Retina (tissue), 1 donor: ENCODE results near the gene SESN3.
"Not testable (repeated sequence)": the region's sequence is repeated elsewhere in the genome, so short reads cannot be mapped to it uniquely, and the experiment has no call there.

Source experiments
- DNase-seq: peaks from one replicate; pipeline ENCODE4 v3.0.0-alpha.2; 2016

SESN3 gene

DNA sequence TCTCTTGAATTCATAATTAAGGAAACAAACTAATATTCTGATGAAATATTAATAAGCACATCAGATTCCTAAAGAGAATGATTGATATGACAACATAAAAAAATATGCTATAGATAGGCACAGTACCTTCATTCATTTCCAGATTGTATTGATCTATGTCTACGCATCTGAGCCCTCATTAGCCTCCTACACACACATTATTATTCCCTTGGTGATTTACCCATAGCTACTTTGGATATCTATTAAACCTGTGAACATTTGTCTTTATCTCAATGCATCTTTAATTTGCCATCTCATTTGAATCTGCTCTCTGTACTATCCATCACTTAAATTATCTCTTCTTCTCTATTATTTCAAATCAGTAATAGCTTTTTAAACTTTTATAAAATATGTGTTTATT is 18.4 kb downstream of the SESN3 start:
- DNase-seq: no peak

DNA sequence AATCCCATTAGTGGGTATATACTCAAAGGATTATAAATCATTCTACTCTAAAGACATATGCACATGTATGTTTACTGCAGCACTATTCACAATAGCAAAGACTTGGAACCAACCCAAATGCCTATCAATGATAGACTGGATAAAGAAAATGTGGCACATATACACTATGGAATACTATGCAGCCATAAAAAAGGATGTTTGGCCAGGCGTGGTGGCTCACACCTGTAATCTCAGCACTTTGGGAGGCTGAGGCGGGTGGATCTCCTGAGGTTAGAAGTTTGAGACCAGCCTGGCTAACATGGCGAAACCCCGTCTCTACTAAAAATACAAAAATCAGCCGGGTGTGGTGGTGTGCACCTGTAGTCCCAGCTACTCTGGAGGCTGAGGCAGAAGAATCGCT is 21.5 kb downstream of the SESN3 start:
- DNase-seq: not testable (repeated sequence)

DNA sequence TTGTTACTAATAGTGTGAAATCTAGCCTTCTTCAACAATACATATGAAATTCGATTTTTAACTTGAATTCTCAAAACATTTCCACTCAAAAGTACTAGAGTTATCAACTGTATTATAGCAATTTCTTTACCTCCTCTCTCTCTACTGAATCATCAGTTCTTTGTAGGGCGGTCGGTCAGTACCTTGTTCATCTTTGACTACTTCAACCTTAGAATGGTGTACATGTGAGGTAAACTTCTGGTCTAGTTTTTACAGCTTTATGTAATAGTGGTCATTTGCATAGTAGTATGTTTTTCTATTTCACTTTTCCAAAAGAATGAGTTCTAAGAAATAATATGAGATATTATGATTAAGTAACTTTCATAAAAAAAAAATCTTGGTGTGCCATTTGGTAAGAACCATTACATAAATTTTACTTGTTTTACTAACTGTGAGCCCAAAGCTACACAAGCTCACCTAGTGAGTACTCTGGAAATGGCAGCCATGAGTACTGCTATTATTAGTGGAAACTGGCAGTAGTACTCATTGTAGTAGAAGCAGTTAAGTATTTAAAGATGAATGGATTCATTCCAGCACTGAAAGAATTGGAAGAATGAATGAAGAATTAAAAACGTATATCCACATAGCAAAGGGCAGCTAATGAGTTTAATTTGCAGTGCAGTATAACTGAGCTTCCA is 30.1 kb downstream of the SESN3 start:
- DNase-seq: no peak

DNA sequence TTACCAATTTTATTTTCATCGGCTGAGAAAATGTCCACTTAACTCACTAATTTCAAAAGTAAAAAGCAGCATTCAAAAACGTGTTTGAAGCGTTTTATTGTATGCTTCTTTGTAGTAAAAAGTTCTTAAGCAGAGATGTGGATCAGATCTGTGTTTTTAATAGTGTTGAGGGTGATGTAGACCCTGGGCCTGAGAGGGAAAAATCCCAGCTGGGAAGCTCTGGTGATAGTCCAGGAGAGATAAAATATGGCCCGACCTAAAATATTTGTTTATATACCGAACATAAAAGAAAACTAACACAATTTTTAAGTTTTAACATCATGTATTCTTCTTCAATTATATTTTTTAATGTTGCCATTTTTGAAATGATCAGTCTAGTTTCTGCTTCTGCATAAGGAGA is 35.2 kb downstream of the SESN3 start:
- no peak for DNase-seq

DNA sequence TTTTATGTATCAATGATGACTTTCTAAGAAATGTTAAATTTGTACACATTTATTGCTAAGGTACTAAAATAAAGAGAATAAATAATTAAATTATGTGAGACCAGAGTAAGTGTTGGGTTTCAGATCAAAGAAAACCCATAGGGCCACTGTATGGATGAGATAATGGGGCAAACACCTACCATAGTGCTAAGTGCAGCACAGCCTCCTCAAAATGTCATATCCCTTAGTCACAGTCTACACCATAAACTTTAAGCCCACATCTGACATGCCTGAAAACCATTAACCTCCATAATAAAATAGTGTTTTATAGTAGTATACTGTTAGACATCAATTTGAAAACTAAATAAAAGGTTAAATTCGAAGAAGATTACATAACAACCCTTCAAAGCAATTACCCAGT is 37.5 kb downstream of the SESN3 start:
- no peak for DNase-seq

DNA sequence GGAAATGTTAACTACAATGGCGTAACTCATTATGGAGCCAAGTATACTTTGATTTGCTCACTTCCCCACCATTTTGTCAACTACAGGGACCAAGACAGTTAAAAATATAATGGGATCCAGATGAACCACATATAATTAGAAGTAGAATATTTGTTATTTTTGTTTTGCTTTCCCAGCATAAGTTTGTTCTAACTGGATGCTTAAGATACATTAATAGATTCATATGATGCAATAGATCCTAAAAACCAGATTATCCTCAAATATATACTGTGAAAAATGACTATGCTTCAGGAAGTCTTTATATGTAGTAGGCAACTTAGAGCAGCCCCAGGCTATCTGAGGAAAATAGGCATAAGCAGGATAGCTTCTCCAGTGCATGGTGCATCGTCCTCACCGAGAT is 38.3 kb downstream of the SESN3 start:
- DNase-seq: no peak

DNA sequence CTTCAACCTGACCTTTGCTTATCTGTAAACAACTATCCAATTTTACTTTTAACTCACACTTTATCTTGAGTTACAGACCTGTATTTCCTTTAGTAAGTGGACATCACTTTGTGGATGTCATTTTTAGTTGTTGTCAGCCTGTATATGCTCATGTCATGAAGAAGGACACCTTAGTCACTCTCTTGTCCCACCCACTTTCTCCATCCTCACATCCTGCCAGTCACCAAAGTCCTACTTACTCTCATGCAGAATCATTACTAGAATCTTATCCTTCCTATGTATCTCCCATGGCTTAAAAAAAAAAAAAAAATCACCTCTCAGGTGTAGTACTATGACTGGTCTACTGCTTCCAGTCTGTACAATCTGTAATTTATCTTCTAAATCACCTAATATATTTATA is 43.3 kb downstream of the SESN3 start:
- no peak for DNase-seq

DNA sequence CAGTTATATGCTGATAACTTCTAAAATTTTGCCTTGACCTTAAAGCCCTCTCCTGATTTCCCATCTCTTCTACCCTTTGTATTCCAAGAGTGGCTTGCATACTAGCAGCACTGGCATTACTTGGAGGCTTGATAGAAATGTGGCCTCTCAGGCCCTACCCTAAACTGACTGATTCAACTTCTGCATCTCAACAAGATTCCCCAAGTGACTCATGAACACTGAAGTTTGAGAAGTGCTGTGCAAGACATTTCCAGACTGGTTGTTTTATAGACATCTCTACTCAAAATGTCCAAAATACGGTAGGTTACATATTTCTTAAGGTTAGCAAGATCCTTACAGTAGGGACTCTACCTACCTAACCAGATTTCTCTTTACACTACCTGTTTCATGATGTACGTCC is 48.6 kb downstream of the SESN3 start:
- no peak for DNase-seq

DNA sequence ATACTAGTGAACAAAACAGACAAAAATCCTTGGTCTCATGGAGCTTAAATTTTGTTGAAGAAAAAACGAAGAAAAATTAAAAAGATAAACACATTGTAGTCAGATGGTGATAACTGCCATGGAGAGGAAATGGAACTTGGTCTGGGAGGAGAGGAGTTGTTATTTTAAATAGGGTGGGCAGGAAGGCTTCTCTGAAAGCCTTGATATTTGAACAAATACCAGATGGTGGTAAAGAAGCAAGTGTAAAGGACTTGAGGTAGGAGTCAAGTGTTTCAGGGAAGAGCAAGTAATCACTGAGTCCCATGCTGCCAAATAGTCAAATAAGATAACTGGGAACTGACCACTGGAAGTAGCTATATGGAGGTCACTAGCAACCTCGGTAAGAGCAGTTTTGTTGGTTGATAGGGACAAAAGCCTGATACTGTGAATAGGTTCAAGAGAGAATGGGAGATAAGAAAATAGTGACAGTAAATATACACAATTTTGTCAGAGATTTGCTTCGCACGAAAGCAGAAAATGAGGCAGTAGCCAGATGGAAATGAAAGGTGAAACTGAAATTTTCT is 55.1 kb downstream of the SESN3 start:
- no peak for DNase-seq

DNA sequence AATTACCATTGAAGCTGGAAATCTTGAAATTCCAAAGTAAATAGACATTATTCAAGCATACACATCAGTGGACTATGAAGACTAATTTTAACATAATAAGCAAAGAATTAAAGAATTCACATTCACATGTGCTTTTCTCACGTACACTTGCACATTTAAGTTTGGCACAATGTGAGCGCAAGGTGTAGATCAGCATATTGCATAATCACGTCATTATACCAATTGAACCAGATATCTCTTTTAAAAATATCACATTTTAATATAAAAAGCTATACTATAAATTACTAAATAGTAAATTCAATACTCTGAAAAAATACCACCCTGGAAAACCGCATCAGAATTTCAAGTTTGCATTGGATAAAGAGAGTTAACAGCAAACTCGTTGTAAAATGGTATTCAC is 60.7 kb downstream of the SESN3 start:
- no peak for DNase-seq

DNA sequence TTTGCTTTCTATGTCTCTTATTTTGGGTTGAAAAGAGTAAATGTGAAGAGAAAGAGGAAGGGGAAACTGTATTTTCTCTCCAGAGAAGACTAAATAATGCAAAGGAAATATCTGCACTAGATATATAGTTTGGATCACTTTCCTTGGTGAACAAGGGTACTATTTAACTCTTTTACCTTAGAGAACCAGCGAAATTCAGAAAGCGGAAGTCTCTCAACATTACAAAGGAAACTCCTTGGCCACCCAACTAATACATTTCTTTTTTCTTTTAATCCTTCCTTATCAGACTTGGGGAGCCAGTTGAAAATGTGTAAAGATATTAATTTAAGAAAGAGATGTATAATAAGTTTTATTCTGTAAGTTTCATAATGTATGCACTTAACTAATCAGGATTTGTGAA is 64.2 kb downstream of the SESN3 start:
- no peak for DNase-seq

DNA sequence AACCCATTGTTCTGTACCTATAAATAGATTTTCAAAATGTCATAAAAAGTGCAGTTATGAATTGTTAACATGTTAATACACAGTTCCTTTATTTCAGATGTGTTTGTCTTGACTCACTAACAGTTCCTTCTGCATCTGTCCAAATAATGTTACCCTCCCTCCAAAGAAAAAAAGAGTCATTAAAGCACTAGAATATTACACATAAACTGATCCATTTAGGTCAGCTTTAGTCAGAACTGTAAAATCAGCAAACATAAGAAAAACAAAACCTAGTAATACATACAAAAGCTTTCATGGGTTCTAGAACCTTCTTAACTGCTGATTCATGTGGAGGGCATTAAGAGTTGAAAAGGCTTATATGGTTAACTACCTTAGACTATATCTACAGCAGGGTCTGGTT is 65.4 kb downstream of the SESN3 start:
- no peak for DNase-seq

DNA sequence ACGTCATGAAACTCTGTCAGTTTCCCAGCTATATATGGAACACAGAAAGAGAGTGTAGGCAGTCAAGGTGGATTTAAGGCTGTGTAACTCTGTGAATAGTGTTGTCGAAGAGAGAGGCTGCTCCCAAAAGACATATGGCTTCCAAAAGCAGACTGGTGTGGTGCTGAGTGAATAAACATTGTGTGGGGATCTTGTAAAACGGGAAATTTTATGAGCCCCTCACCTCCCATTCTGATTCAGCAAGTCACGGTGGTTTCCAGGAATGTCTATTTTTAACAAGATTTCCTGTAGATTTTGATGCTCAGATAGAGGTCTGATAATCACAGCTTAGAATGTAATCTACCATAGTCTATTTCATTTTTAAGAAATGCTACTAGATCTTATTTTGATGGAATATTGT is 67.9 kb downstream of the SESN3 start:
- DNase-seq: no peak

DNA sequence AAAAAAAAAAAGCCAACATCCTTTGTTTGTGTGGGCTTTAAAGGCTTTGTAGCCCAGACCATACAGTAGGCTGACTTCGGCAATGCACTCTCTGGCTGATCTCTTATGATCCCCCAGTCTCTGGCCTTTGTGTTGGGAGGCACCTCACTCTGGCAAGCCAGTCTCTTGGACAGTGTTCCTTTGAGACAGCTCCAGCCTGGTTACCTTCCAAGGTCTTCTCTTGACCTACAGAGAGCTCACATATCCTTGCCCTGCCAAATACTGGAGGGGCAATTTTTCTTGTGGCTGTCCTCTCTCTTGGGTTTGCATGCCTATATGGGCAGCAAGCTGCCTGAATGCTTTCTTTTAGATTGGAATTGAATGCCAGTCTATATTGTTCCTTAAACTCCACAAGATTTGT is 69.8 kb downstream of the SESN3 start:
- no peak for DNase-seq

DNA sequence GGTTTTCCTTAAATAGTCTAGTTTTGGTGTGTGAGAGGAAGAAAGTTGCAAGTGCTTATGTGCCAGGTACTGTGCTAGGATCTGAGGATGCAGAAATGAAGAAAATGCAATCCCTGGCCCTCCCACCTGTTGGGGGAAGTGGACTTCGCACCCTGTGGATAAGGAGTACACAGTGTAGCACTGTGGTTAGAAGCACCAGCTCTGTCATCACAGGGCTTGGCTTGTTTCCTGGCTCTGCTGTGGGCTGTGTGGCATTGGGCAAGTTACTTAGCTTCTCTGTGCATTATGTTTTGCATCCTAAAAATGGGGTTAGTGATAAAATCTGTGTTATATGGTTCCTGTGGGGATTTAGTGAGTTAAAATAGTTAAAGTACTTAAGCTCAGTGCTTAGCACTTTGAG is 73.2 kb downstream of the SESN3 start:
- no peak for DNase-seq

DNA sequence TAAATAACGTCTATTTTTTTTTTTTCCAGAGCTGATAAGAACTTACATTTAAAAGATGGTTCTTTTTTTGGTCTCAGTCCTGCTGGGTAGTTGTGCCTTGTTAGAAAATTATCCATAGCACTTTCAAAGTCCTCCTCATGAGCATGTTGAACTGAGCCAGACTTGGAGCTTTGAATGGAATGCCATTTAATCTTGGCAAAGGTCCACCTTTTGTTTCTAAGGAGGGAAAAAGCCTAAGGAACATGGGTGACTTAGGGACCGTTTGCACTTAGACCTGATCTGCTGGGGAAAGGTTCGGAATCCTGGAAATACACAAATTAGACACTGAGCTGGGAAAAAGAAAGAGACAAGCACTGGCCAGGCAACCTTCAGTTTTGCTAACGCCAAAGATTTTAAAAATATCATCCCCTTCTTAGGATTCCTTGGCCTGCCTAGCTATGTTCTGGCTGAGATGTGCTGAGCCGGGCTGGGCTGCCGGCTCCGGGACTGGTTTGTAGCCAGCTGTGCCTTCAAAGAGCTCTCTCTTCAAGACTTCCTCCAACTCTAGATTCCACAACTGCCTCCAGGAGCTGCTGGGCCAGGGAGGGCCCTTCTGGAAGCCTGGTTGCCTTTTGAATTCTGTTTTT is 74.0 kb downstream of the SESN3 start:
- DNase-seq: no peak

DNA sequence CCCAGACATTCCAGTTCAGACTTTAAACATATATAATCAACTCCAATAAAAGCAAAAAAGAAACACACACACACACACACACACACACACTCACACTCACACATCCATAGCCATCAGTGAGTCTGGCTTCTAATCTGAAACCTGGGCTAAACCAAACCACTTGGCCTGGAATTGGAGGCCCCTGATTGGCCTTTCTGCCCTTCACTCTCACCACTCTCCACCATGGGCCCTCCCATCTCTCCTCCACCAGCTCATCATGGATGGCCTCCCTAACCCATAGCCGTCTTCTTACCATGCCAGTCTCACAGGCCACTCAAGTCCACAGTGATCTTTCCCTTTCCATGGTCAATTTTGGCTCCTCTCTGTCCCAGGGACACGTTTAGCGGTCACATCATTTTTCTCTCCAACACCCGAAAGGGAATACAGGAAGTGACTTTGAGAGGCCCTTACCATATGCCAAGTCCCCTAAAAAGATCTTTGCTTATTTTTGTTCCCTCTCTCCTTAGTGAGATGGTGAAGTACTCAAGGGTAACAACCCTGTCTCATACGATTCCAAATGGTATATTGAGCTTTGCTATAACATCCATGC is 74.8 kb downstream of the SESN3 start:
- DNase-seq: no peak

DNA sequence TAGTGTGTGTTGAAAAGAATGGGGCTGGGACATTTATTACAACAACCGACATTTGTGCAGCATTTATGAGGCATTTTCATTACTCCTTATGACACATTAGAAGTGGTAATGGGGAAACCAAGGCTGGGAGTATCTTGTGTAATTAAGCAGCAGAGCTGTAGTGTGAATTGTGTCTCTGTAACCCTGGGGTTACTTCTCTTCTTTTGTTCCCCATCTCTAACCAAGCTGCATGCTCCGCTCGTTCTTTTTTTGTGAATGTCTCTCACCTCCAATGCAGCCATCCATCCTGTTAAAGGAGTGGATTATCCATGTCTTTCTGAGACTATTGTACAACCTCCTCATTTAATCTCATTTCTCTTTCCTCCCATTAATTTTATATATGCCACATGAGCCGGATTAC is 75.6 kb downstream of the SESN3 start:
- DNase-seq: no peak

DNA sequence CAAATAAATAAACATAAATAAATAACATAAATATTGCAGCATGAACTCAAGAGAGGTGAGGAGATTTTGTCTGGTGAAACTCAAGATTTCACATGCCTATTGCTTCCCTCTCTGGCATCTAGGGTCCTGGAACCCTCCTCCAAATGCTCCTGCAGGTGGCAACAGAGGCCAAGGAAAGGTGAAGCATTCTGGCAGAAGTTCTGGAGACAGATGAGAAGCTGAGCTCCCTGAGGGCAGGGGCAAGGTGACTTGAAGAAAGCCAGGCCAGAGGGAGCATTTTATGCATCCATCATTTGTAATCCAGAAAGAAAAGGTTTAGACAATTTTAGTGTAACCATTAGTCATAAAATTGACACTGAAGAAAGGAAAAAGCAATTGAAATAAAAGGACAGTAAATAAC is 76.5 kb downstream of the SESN3 start:
- peak; percentile 47 for DNase-seq

DNA sequence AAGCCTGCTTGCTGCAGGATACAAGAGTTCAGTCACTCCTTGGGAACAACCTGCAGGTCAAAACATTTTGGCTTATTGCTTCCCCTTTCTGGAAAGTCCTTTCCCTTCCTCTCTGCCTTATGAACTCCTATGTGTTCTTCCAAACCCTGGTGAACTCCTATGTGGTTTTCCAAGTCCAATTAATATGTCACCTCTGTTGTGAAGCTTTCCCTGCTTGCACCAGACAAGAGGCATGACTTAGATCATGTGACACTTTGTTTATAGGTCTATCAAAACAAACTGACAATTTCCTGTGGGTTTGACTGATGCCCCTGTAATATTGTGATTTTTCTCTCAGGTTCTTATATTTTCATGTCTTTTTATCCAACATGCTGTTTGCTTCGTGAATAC is 77.2 kb downstream of the SESN3 start:
- no peak for DNase-seq

DNA sequence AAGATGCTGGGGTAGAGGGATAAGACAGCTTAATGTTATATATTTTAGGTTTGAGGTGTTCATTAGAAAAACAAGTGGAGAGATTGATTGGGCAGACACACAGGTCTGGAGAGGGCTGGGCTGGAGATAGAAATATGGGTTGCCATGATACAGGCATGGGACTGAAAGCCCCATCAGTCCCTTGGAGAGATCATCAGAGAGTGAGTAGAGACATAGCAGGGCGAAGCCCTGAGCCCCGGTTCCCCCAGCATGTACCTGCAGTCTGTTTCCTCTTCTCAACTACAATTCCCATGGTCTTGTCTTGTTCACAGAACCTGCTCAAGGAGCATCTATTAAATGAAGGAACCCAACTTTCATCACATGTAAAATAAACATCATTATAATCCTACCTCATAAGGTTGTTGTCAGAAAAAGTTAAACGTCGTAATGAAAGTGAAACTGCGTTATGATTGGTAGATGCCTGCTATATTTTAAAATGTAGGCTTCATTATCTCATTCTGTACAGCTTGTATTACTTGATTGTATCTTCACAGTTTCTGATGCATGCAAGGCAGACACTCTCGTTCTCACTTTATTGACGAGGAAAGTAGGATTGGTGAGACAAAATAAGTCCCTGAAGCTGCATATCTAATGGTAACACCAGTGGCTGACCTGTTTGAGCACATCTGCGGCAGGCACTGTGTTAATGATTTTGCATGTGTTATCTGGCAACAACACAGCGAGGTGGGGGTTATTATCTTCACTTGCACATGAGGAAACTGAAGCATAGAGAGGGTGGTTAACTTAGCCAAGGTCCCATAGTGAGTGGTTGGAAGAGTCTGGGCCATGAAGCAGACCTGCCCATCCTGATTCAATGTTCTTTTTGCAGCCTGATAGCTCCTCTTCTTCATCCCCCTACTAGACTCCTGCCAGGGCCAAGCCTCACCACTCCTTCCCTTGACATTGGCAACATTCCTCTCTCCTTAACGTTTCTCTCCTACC is 77.8 kb downstream of the SESN3 start:
- no peak for DNase-seq

DNA sequence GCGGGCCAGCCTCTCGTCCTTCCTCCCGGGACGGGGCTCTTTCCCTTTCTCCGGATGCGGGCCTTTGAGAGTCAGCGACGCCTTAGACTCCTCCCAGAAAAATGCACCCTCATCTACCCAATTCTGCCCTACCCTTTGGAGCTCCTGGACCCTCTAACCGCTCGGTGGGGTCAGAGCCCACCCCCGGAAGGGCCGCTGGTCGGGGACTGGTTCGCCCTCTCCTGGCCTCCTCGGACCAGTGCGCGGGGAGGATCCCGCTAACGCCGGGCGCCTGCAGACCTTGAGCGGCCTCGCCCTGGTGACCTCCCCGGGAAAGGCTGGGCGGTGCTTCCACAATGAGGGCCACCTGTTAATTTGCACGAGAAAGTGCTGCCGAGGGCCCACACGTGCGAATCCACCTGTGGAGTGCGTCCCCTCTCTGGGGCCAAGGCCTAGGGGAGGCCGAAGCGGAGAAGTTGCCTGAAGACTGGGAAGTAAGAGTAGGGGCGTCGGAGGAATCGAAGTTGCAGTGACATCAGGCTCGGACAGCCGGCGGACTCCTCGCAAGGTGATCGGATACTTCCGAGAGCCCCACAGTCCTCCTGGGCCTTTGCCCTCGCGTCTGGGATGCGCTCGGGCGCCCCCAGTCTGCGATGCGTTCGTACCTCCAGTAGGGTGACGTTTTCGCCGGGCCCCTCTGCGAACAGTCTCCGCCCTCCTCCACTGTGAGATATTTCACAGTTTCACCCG is 79.9 kb downstream of the SESN3 start:
- DNase-seq: peak; percentile 94
